GM21619 (cell line): ENCODE data around the gene ELAVL3.
"Not testable (repeated sequence)": the region's sequence is repeated elsewhere in the genome, so short reads cannot be mapped to it uniquely, and the experiment has no call there.

Experiments
- ATAC-seq: cut with Tn5 transposase; IDR thresholded peaks from one replicate; pipeline ENCODE4 v1.9.1; 2021; ENCODE audit not compliant: unreplicated experiment

Gene ELAVL3

DNA sequence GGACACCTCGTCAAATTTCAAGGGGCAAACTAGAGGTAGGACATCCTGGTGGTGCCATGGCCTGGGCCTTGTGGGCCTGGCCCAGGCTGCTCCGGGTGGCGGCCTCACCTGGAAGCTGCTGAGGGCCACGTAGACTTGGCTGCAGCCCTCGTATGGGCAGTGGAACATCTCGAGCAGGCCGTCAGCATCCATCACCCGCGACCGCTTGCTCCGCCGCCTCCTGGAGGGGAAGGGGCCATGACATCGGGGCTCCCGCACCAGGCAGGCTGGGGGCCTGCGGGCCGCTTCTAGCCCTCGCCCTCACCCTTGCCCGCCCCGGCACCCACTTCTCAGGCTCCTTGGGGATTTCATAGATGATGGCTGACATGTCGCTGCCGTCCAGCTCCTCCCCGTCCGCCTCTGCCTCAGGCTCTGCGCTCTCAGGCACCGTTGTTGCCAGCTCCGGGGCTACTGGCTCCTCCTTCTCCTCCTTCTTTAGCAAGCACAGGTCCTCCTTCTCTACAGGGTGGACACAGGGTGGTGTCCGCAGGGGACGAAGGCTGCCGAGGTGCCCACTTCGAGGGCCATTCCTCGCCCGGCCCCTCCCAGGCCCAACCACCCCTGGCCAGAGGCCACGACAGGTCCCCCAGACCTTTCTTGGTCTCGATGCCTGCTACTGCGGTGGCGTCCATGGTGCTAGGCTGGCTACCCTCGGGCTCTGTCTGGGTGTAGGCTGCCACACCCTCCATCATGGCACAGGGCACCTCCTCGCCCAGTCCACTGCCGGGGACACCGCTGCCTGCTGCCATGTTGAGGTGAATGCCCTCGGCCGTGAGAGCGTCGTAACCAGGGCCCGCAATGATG, 6.0 kb upstream of the ELAVL3 start:
- no peak for ATAC-seq

DNA sequence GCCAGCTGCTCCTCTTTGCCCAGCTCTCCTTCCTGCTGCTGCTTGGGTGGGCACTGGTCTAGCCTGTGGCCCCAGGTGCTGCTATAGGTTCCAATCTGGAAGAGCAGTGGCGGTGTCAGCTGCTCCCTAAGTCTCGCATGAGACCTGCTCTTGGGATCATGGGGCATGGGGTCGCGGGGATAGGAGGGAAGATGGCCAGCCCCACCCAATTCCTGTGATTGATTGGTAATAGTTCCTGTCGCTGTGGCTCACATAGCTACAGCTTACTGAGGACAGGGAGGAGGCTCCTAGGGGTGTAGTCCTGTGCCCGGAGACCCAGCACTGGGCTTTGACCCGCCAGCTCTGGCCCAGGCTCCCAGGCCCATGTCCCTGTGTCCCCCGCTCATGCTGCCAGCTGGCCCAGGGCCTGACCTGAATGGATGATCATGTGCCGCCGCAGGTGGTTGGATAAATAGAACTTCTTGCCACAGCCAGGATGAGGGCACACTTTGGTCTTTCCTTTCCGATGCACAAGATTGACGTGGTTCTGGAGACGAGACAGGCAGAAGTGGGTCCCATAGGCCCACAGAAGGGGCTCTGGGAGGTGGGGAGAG, 4.5 kb upstream of the ELAVL3 start:
- no peak for ATAC-seq

DNA sequence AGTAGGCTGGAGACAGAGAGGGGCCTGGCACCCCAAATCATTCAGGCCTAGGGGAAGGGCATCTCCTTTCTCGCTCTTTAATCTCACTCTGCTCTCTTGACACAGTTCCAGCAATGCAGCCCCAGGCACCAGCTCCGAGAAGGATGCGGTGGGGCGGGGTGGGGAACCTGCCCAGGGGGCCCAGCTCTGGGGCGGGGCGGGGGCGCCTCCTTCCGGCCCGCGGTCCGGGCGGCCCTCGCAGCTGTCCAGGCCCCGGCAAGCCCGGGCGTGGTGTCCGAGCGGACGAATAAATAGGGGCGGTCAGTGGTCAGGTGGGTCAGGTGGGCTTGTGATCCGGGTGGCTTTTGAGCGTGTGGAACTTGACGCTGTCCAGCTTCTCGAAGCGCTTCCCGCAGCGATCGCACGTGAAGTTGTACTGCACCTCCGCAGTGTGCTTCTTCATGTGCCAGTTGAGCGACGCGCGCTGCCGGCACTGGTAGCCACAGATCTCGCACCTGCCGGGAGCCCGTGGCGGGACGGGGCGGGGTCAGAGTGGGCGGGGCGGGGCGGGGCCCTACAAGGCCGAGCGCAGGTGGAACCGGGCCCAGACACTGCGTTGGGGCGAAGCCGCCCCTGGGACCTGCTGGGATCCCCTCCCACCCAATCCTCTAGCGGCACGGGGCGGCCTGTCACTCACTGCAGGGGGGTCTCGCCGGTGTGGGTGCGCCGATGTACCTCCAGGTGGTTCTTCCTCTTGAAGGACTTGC, 2.7 kb upstream of the ELAVL3 start:
- no peak for ATAC-seq

DNA sequence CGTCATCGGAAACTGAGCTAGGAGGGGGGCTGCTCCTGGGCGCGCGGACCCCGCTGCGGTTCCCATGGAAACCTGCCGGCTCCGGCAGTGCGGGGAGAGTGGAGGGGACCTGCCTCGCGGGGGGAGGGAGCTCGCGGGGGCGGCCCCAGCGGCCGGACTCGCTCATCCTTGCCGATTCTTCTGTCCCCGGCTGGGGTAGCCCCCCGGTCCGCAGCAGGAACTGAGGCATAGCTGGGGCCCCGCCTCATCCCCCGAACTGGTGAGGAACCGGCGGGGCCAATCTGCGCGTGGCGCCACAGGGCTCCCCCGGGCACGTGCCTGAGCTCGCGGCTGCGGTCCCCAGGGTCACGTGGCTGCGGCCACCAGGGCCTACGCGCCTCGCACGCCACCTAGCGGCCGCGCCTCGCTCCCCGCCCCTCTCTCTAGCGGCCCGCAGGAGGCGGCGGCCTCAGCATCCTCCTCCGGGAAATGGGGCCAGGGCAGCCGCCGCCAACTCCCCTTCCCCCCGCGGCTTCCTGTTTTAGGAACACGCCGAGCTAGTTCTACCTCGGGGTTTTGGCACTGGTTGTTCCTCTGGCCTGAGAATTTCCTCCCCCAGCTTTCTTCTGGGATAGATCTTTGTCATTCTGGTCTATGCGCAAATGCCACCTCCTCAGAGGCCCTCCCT, 1.7 kb upstream of the ELAVL3 start:
- peak; percentile 53 for ATAC-seq

DNA sequence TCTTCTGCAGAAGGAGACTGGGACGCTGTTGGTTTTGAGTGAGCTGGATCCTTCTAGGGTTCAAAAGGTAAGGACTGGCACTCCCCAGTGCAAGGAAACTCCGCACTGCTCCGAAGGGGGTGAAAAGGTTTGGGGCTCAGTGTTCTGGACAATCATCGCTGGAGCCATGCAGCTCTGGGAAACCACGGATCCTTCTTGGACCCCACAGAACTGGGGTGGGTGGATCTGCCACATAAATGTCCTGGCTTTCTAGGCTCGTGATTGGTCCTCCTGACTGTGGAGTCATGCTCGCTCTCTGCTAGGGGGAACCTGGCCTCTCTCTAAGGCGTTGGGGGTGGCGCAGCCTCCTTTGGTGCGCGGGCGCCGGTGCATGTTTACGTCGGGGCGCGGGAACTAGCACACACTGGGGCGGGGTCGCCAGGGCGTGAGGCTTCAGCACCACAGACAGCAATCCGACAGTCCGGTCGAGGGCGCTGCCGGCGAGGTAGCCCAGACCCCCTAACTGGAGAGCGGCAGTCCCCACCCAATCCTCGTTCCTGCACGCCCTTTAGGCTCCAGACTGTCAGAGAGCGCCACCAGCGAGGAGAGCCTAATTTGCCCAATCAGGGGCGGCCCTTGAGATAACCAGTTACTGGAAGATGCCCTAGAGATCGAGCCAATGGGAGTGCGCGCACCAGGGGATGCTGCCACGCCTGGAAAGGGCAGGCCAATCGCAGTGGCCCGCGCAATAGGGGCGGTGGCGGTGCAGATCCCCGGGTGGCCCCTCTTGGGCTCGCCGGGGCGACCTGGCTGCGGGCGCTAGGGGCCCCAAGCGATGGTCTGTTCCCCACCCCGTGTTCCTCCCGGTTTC, 913 bp upstream of the ELAVL3 start:
- peak; percentile 58 for ATAC-seq

DNA sequence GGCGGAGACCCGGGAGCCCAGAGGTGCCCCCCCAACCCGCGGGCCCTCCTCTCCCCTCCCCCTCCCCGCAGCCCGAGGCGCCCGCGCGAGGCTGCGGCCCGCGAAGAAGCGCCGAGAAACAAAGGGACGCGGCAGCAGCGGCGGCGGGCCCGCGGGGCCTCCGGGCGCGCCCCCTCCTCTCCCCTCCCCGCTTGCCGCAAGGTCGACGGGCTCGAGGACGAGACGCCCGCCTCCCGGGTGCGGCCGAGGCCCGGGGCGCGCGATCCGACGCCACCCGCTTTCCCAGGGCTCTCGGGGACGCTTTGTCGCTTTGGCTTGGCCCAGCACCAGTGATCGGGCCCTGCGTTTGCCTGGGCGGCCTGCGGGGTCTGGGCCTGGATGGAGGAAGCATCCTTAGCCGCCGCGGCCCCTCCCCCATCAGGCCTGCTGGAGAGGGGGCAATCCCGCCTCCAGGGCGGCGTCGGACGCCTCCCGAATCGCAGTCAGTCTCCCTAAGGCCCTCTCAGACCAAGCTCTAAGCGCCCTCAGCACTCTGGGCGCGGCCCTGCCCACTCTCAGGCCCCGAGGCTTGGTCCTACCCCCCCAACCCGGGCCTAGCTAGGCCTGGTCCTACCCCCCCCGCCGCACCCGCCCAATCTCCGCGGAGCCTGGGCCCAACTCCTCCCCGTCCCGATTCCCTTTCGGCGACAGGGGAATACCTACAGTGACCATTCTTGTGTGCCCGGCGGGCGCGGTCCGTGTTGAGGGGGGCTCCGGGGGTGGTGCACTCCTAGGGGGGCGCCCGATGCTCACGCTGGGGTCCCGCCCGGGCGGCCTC, 740 bp downstream of the ELAVL3 start:
- ATAC-seq, result no peak

DNA sequence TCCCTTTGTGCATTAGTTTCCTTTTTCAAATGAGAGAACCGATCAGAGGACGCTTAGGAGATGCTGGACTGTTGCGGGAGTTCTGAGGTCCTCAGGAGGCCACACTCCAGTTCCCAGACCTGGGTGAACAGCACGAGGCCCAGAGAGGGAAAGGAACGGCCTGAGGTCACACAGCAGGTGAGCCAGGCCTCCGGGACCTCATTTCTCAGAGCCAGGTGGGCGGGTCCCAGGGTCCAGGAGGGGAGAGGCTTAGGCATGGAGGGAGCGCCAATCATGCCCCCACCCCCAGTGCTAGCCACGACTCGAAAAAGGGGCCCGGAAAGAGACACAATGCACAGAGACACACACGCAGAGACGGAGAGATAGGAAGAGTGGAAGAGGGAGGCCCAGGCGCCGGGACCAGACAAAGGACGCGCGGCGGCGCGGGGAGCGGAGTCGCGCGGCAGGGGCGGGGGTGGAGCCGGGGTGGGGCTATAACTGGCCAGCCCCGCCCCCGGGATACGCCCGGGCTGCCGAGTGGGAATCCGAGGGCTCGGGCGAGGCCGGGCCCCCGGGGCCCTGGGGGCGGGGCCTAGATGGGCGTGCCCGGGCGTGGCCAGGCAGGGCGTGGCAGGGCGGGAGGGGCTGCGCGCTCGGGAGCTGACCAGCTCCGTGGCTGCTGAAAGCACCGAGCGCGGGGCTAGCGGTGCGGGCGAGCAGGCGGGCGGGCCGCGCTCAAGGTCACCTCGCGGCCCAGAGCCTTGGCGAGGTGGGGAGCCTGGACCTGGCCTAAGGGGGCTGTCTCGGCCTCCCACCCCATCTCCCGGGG, 1.6 kb downstream of the ELAVL3 start:
- ATAC-seq, result no peak

DNA sequence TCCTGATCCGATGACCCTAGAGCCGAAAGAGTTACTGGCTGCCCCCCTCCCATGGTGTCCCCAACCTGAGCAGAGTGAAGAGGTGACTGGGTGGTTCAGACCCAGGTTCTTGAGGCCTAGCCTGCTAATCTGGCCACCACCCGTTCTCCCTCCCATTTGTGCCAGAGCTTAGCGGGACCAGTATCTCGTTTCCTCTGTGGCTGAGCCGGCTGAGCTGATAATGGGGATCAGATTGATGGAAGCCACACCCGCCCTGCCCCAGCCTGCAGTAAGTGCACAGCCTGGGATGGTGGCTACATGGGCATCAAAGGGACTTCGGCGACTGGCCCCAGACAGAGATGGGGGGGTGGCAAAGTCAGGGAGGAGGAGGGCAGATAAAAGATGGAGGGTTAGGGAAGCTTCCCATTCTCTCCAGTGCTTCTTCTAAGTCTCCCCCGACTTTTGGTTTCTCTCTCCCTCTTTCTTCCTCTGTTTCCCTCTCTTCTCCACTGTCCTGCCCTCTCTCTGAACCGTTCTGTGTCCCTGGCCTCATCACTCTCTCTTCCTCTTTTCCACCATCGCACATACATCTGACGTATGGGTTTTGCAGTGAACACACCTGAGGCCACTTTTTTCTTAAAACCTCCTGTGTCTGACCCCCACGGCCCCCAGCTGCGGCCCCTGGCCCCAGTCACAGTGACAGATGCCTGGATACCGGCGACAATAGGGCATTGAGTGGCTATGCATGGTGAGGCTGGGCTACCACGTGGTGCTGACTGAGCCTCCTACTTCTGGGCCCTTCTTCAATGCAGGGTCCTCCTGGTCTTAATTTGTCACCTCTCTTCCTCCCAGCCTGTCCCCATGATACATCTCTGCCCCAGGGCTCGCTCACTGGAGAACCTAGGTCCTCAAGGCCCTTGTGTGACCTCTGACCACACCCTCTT, 2.4 kb downstream of the ELAVL3 start:
- ATAC-seq, result no peak

DNA sequence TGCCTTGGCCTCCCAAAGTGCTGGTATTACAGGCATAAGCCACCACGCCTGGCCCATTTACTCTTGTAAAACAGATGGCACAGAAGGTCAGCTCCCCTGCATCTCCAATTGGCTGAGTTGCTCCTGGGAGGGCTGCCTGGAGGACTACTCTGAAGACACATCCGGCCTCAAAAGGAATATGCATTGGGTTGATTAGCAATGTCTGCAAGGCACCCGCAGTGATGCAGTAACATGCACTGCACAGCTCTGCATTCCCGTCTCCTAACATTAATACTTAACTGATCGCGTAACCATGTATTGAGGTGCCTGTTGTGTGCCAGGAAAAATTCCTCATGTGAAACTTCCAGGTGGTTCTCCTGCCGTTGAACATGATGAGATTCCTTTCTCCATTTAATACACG, 5.0 kb downstream of the ELAVL3 start:
- ATAC-seq, result no peak

DNA sequence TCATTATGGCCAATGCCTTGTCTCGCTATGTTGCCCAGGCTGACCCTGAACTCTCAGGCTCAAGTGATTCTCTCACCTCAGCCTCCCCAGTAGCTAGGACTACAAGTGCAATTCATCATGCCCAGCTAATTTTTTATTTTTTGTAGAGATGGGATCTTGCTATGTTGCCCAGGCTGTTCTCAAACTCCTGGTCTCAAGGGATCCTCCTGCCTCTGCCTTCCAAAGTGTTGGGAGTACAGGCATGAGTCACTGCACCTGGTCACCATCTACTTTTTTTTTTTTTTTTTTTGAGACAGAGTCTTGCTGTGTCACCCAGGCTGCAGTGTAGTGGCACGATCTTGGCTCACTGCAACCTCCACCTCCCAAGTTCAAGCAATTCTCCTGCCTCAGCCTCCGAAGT, 5.5 kb downstream of the ELAVL3 start:
- not testable (repeated sequence) for ATAC-seq

DNA sequence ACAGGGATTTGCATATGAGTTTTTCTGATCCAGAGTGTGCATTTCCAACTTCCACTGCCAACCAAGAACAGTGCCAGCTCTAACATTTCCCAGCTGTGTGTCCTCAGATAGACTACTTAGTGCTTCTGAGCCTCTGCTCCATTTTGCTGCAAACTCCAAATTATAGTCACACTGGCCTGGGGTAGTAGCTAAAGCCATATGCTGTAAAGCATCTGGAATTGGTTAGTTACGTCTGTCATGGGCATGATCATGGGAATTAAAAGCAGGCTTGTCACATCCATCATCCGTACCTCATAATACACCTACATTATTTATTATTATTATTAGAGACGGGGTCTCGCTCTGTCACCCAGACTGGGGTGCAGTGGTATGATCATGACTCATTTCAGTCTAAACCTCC, 7.1 kb downstream of the ELAVL3 start:
- no peak for ATAC-seq

DNA sequence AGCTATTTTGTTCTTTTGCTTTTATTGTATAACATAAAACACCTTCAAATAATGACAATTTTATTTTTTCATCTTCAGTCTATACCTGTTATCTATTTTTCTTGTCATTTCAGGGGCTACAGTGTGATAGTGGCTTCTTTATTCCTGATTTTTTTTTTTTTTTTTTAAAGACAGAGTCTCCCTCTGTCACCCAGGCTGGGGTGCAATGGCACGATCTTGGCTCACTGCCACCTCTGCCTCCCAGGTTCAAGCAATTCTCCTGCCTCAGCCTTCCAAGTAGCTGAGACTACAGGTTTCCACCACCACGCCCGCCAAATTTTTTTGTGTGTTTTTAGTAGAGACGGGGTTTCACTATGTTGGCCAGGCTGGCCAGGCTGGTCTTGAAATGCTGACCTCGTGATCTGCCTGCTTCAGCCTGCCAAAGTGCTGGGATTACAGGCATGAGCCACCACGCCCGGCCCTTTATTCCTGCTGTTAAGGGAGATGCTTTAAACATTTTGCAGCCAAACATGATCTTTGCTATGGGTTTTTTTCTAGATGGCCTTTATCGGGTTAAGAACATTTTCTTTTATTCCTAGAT, 12.5 kb downstream of the ELAVL3 start:
- ATAC-seq, result not testable (repeated sequence)

DNA sequence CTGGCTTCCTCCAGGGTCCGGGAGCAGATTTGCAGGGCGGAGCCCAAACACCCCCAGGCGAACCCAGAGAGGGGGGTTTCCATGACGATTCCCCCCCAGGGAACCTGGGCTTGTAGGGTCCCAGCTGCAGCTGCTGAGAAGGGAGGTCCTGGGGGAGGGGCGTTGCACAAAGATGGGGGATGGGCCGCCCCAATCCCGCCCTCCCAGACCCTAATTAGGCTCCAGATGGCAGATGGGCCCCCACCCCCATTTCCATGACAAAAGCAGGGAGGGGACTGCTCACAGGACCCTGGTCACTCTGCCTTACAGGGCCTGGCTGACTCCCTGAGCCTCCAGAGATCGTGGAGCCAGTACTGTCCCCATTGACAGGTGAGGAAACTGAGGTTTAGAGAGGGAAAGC, 15.2 kb downstream of the ELAVL3 start:
- no peak for ATAC-seq

DNA sequence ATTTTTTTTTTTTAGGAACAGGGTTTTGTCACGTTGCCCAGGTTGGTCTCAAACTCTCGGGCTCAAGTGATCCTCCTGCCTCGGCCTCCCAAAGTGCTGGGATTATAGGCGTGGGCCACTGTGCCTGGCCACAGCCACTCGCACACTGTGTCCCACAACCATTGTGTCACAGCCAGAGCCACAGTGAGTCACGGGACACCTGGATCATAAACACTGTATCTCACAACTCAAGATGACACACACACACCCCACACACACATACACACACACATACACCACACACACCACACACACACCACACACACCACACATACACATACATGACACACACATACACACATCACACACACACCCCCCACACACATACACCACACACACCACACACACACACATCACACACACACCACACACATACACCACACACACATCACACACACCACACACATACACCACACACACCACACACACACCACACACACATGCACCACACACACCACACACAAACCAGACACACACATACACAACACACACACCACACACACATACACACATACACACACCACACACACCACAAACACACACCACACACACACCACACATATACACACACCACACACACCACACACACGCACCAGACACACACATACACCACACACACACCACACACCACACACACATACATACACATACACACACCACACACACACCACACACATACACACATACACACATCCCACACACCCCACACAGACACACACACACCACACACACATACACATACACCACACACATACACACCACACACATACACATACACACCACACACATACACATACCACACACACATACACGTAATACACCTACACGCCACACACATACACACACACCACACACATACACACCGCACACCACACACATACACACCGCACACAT, 16.2 kb downstream of the ELAVL3 start:
- no peak for ATAC-seq

DNA sequence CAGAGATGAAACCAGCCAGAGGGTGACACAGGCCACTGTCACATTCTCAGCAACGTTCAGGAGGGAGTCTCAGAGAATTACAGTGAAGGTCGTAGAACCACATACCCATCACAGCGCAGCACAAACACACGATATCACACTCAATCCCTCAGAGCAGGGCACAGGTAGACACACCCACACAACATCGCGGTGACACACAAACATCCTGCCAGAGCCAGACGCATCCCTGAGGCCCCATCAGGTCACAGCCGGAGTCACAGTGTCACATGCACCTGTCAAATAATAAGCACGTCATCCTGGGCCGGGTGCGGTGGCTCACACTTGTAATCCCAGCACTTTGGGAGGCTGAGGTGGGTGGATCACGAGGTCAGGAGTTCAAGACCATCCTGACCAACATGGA, 17.5 kb downstream of the ELAVL3 start:
- ATAC-seq, result no peak

DNA sequence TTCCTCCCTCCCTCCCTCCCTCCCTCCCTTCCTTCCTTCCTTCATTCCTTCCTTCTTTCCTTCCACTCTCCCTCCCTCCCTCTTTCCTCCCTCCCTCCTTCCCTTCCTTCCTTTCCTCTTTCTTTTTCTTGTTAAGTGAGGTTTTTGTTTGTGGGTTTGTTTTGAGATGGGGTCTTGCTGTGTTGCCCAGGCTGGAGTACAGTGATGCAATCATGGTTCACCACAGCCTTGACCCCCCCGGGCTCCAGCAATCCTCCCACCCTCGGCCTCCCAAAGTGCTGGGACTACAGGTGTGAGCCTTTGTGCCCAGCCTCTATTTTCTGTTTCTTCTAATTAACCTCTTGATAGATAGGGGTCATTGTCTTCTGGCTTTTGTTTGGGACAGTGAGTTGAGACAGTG, 19.4 kb downstream of the ELAVL3 start:
- ATAC-seq, result no peak
